ENCODE measurements around the gene TOGARAM1. TPM values are rescaled to one million over a fixed set of nuclear protein-coding genes. Genes with fewer than 3 reads are reported as not detected.
A peak's percentile ranks its signal among the peaks of the same experiment; 100 is the strongest.

TOGARAM1 gene
- polyA plus RNA-seq, 1 of the 3 experiments (the other 2 are of a cell fraction), result 2.1 TPM

GRCh38 chr14:44979273-44979672, 17.3 kb downstream of the TOGARAM1 start:
- Histone ChIP-seq H4K20me1 (ENCODE audit: insufficient read depth) (no peaks in the 10 kb centered on the region), H3K4me3 (ENCODE audit: low read depth in 2 of 2, low read length in 1 of 2) (no peak overlapping the region), H3K9me2 (no peaks in the 10 kb centered on the region), H3K27me3 (ENCODE audit: insufficient read depth) (no peaks in the 10 kb centered on the region), H3K79me2 (ENCODE audit: insufficient read depth) (peaks cover 33% of the 10 kb centered on the region), H3K4me1 (ENCODE audit: control insufficient read depth in 1 of 2, insufficient read depth in 2 of 2, low read depth in 1 of 2, low read length in 1 of 2) (peaks cover 0 to 3% of the 10 kb centered on the region in 2 experiments; a peak in 1 of 4 replicates), H2AFZ (ENCODE audit: low read depth) (no peak overlapping the region), H3K9me3 (no peaks in the 10 kb centered on the region), H3K9ac (no peak overlapping the region), H3F3A (replicated peaks; ENCODE audit: insufficient read depth) (no peaks in the 10 kb centered on the region), H3K4me2 (no peak overlapping the region), H3K27ac (ENCODE audit: low read depth in 2 of 2, low read length in 1 of 2) (no peak overlapping the region), H3K36me3 (replicated peaks in 1 of 2; ENCODE audit: control insufficient read depth in 1 of 2, insufficient read depth in 2 of 2, low read length in 1 of 2) (no peaks in the 10 kb centered on the region)
- ChIA-PET POLR2A (no interaction called here), CTCF (interaction anchor here (1.1 kb wide), 1 partner anchor 134 kb away, joined by 3 read pairs; no protein-coding TSS in a partner anchor)
- DNase-seq, result no peak
- no peak for TF ChIP-seq RCOR1 (IDR thresholded peaks at IDR 0.05; ENCODE audit: low read length)
- TF ChIP-seq IRF3 (IDR thresholded peaks at IDR 0.05; ENCODE audit: low read depth, low read length), result no peak
- TF ChIP-seq CHD2 (IDR thresholded peaks at IDR 0.05; ENCODE audit: low read length, partially characterized antibody), result no peak
- no peak for TF ChIP-seq MEF2A (IDR thresholded peaks at IDR 0.05; ENCODE audit: borderline replicate concordance, low read depth)
- TF ChIP-seq SIN3A (IDR thresholded peaks at IDR 0.05; ENCODE audit: borderline replicate concordance, low read depth, low read length), result no peak
- no peak for TF ChIP-seq FOSL2 (IDR thresholded peaks at IDR 0.05; ENCODE audit: borderline replicate concordance, low read depth)
- no peak for TF ChIP-seq RXRA (IDR thresholded peaks at IDR 0.05; ENCODE audit: borderline replicate concordance, low read depth)
- TF ChIP-seq ELF1 (IDR thresholded peaks at IDR 0.05), result no peak
- TF ChIP-seq EP300 (IDR thresholded peaks at IDR 0.05; ENCODE audit: borderline replicate concordance in 1 of 2, low read depth in 1 of 2, low read length in 1 of 2), result no peak
- WGBS (ENCODE audit: low lambda C conversion rate), result 77% methylated on average over 2 of the region's 2 CpGs

GRCh38 chr14:44979740-44980356, 17.9 kb downstream of the TOGARAM1 start:
- Histone ChIP-seq H3K27ac (ENCODE audit: low read depth in 2 of 2, low read length in 1 of 2) (no peak overlapping the region), H2AFZ (ENCODE audit: low read depth) (no peak overlapping the region), H3K79me2 (ENCODE audit: insufficient read depth) (peaks cover 30% of the 10 kb centered on the region), H3K9me3 (no peaks in the 10 kb centered on the region), H4K20me1 (ENCODE audit: insufficient read depth) (no peaks in the 10 kb centered on the region), H3K36me3 (replicated peaks in 1 of 2; ENCODE audit: control insufficient read depth in 1 of 2, insufficient read depth in 2 of 2, low read length in 1 of 2) (no peaks in the 10 kb centered on the region), H3K9ac (no peak overlapping the region), H3K9me2 (no peaks in the 10 kb centered on the region), H3K4me3 (ENCODE audit: low read depth in 2 of 2, low read length in 1 of 2) (no peak overlapping the region), H3F3A (replicated peaks; ENCODE audit: insufficient read depth) (no peaks in the 10 kb centered on the region), H3K27me3 (ENCODE audit: insufficient read depth) (no peaks in the 10 kb centered on the region), H3K4me1 (ENCODE audit: control insufficient read depth in 1 of 2, insufficient read depth in 2 of 2, low read depth in 1 of 2, low read length in 1 of 2) (peaks cover 0 to 3% of the 10 kb centered on the region in 2 experiments; a peak in 1 of 4 replicates), H3K4me2 (no peak overlapping the region)
- CTCF ChIA-PET, result interaction anchor here (1.1 kb wide), 1 partner anchor 133 kb away, joined by 3 read pairs; no protein-coding TSS in a partner anchor
- POLR2A ChIA-PET, result no interaction called here
- peak; percentile 28 for DNase-seq
- TF ChIP-seq SMC3 (IDR thresholded peaks at IDR 0.05; ENCODE audit: low read depth, low read length) (no peak), NFIC (IDR thresholded peaks at IDR 0.05; ENCODE audit: borderline replicate concordance) (no peak), TCF12 (IDR thresholded peaks at IDR 0.05) (no peak), FOXM1 (IDR thresholded peaks at IDR 0.05; ENCODE audit: low read depth) (no peak), TAF1 (IDR thresholded peaks at IDR 0.05; ENCODE audit: borderline replicate concordance, low read depth, low read length) (no peak), NRF1 (IDR thresholded peaks at IDR 0.05; ENCODE audit: low read depth, low read length) (no peak), EP300 (IDR thresholded peaks at IDR 0.05; ENCODE audit: borderline replicate concordance in 1 of 2, low read depth in 1 of 2, low read length in 1 of 2) (no peak), GABPA (IDR thresholded peaks at IDR 0.05; ENCODE audit: low read depth) (no peak), MAX (IDR thresholded peaks at IDR 0.05; ENCODE audit: low read depth) (no peak), RAD21 (IDR thresholded peaks at IDR 0.05; ENCODE audit: low read length) (no peak), PBX3 (IDR thresholded peaks at IDR 0.05) (no peak), REST (IDR thresholded peaks at IDR 0.05; ENCODE audit: low read depth, low read length) (no peak), POLR2AphosphoS5 (IDR thresholded peaks at IDR 0.05; ENCODE audit: low read depth, low read length) (no peak), CHD2 (IDR thresholded peaks at IDR 0.05; ENCODE audit: low read length, partially characterized antibody) (no peak), FOSL2 (IDR thresholded peaks at IDR 0.05; ENCODE audit: borderline replicate concordance, low read depth) (no peak), RCOR1 (IDR thresholded peaks at IDR 0.05; ENCODE audit: low read length) (no peak), SIN3A (IDR thresholded peaks at IDR 0.05; ENCODE audit: borderline replicate concordance, low read depth, low read length) (no peak)
